Upper lobe of left lung (tissue), 6 donors: ENCODE results near the gene TUB. TPM values are rescaled to one million over a fixed set of nuclear protein-coding genes. Genes with fewer than 3 reads are reported as not detected.

Source experiments
- ATAC-seq, 2 donors: fragments of 200-7000 bp; cut with Tn5 transposase; one replicate each; pipeline ENCODE4 v1.9.1; 2022; ENCODE audit warnings: mild to moderate bottlenecking in 2 of 2, moderate library complexity in 2 of 2; ENCODE audit not compliant: low FRiP score in 2 of 2
- DNase-seq, 2 donors: peaks; one replicate each; pipeline ENCODE4 v3.0.0-alpha.2; 2019 to 2020
- H3K27ac ChIP-seq, 4 donors: fragments of 200-600 bp; sonication (generic); one replicate each; pipeline ENCODE4 v1.5.1; 2016 to 2019
- H3K27me3 ChIP-seq, 4 donors: fragments of 200-600 bp; sonication (generic); one replicate each; pipeline ENCODE4 v1.5.1; 2017 to 2019
- H3K36me3 ChIP-seq, 4 donors: fragments of 200-600 bp; sonication (generic); one replicate each; pipeline ENCODE4 v1.5.1; 2016 to 2019
- H3K4me1 ChIP-seq, 4 donors: fragments of 200-600 bp; sonication (generic); one replicate each; pipeline ENCODE4 v1.5.1; 2018 to 2019
- H3K4me3 ChIP-seq, 4 donors: fragments of 200-600 bp; sonication (generic); one replicate each; pipeline ENCODE4 v1.5.1; 2017 to 2019; ENCODE audit warnings: mild to moderate bottlenecking in 2 of 4, moderate library complexity in 1 of 4
- H3K9me3 ChIP-seq, 4 donors: fragments of 200-600 bp; sonication (generic); one replicate each; pipeline ENCODE4 v1.5.1; 2018 to 2019
- CTCF ChIP-seq, 6 experiments: fragments of 450-650 bp in 4 of 6; fragments of 200-600 bp in 2 of 6; sonication (generic) in 2 of 6; IDR thresholded peaks; one replicate each; pipeline ENCODE4 v1.5.1; 2016 to 2019; ENCODE audit warnings: antibody characterized with exemption in 6 of 6
- EP300 ChIP-seq, 4 donors: sonication (generic); formaldehyde crosslinking; IDR thresholded peaks; one replicate each; pipeline ENCODE4 v1.5.1; 2017; ENCODE audit warnings: antibody characterized with exemption in 4 of 4, control low read depth in 2 of 4
- POLR2A ChIP-seq, 4 donors: fragments of 450-650 bp; IDR thresholded peaks; one replicate each; pipeline ENCODE4 v1.5.1; 2016 to 2017; ENCODE audit warnings: antibody characterized with exemption in 4 of 4, mild to moderate bottlenecking in 2 of 4
- POLR2AphosphoS5 ChIP-seq, 2 donors: sonication (generic); formaldehyde crosslinking; IDR thresholded peaks; one replicate each; pipeline ENCODE4 v1.5.1; 2017; ENCODE audit warnings: antibody characterized with exemption in 2 of 2
- WGBS, 2 donors: methylation state at CpG; one replicate each; pipeline ENCODE4 v1.1.5; 2017 to 2018; 5-methylcytosine and 5-hydroxymethylcytosine counted together
- total RNA-seq, 6 donors: library from RNA; depleted of rRNA in 4 of 6; stranded (reverse); fragments of >200 nt in 4 of 6; gene quantifications; one replicate each; pipeline versions ENCODE4 v1.1.0 to v1.2.1, GENCODE V29; 2016 to 2021
- donor health status: DM: no; HTN: no; CAD: no; lungs with moderate emphysema.
- donor health status: DM: no; HTN: yes; CAD: no; lungs with severe emphysema.

TUB gene
- total RNA-seq, 6 donors from 2014 or later: 2.6 to 9.1 (median 4.4) TPM

- Histone ChIP-seq H3K27me3 (peaks cover 0 to 4% (median 0%) of the 10 kb centered on the region in 4 donors), H3K9me3 (no peaks in the 10 kb centered on the region), H3K4me3 (no peak overlapping the region), H3K4me1 (peaks cover 4 to 8% (median 7%) of the 10 kb centered on the region in 4 donors), H3K27ac (no peak overlapping the region), H3K36me3 (no peaks in the 10 kb centered on the region)
- no peak for TF ChIP-seq POLR2A (IDR thresholded peaks at IDR 0.05)
- peak; percentile 72 to 88 (median 82) for TF ChIP-seq CTCF (IDR thresholded peaks at IDR 0.05)
- ATAC-seq (peak; percentile 81 to 89), DNase-seq (peak in 1 of 2 donors; percentile 75)
- WGBS, 2 donors: 47% methylated on average over 11 to 19 of the region's 19 CpGs
These were observed 47.5 kb upstream of the TUB start for GRCh38 chr11:8033305-8034105.

GRCh38 chr11:8034106-8034585 is 46.9 kb upstream of the TUB start:
- DNase-seq: no peak
- no peak overlapping the region for H3K4me3 ChIP-seq
- H3K36me3 ChIP-seq: no peaks in the 10 kb centered on the region
- H3K4me1 ChIP-seq: peaks cover 4 to 8% (median 7%) of the 10 kb centered on the region in 4 donors
- no peak for ATAC-seq
- TF ChIP-seq POLR2AphosphoS5 (IDR thresholded peaks at IDR 0.05): no peak
- no peak for TF ChIP-seq POLR2A (IDR thresholded peaks at IDR 0.05)
- TF ChIP-seq CTCF (IDR thresholded peaks at IDR 0.05): no peak
- no peak for TF ChIP-seq EP300 (IDR thresholded peaks at IDR 0.05)
- H3K27me3 ChIP-seq: peaks cover 0 to 4% (median 0%) of the 10 kb centered on the region in 4 donors
- no peak overlapping the region for H3K27ac ChIP-seq
- whole genome bisulfite sequencing, 2 donors: 81 to 95% methylated on average over 3 of the region's 3 CpGs
- no peaks in the 10 kb centered on the region for H3K9me3 ChIP-seq

GRCh38 chr11:8034604-8035190 is 46.3 kb upstream of the TUB start:
- H3K27ac ChIP-seq: no peak overlapping the region
- H3K9me3 ChIP-seq: no peaks in the 10 kb centered on the region
- no peak for TF ChIP-seq POLR2A (IDR thresholded peaks at IDR 0.05)
- TF ChIP-seq CTCF (IDR thresholded peaks at IDR 0.05): no peak
- no peak for TF ChIP-seq EP300 (IDR thresholded peaks at IDR 0.05)
- no peak for TF ChIP-seq POLR2AphosphoS5 (IDR thresholded peaks at IDR 0.05)
- H3K4me1 ChIP-seq: peaks cover 4 to 8% (median 7%) of the 10 kb centered on the region in 4 donors
- H3K4me3 ChIP-seq: no peak overlapping the region
- 83% methylated on average over 5 of the region's 5 CpGs for WGBS, 2 donors
- no peak for ATAC-seq
- H3K36me3 ChIP-seq: no peaks in the 10 kb centered on the region
- DNase-seq: no peak
- H3K27me3 ChIP-seq: peaks cover 0 to 4% (median 0%) of the 10 kb centered on the region in 4 donors

DNA sequence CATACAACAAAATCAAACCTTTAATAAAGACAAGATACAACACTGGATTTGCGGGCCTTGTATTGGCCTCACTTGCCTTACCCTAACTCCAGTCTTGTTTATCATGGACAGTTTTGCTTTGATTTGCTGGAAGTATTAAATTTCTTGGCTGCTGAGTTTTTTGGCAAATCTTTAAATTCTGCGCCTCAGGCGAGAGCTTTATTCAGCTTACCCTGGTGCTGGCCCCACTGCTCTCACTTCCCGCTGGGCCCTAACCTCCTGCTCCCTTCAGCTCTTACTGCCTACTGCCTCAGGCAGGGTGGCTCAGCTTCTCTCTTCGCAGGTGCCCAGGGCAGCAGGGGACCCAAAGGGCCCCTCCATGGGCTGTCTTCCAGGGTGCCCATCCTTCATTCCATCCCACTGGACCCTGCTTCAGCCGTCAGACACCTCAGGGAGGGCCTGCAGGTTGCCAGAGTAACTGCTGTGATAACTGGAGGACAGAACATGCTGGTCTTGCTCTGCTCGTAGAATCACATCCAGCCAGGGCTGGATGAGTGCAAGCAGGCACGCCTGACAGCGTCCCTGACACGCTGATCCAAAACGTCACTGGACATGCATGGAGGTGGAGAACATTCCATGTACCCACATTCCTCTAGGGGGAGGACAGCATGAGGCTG is 45.7 kb upstream of the TUB start:
- TF ChIP-seq EP300 (IDR thresholded peaks at IDR 0.05) (no peak), POLR2A (IDR thresholded peaks at IDR 0.05) (no peak), POLR2AphosphoS5 (IDR thresholded peaks at IDR 0.05) (no peak), CTCF (IDR thresholded peaks at IDR 0.05) (no peak)
- no peak for ATAC-seq
- Histone ChIP-seq H3K4me3 (no peak overlapping the region), H3K27me3 (peaks cover 0 to 4% (median 0%) of the 10 kb centered on the region in 4 donors), H3K4me1 (peaks cover 4 to 8% (median 7%) of the 10 kb centered on the region in 4 donors), H3K36me3 (no peaks in the 10 kb centered on the region), H3K27ac (no peak overlapping the region), H3K9me3 (no peaks in the 10 kb centered on the region)
- WGBS, 2 donors: 78 to 81% methylated on average over 10 of the region's 11 CpGs
- no peak for DNase-seq
